NK-92 treated with Interleukin-12 subunit alpha and Interleukin-12 subunit beta, amount 100 ng/mL, for 24 hours (cell line): Measurements from ENCODE around the gene BAIAP2L2.
"Not testable (repeated sequence)": the region's sequence is repeated elsewhere in the genome, so short reads cannot be mapped to it uniquely, and the experiment has no call there.

ENCODE experiments used
- DNase-seq: peaks from one replicate; lab custom pipeline; 2025; lab: John Stamatoyannopoulos, UW

The BAIAP2L2 gene

DNA sequence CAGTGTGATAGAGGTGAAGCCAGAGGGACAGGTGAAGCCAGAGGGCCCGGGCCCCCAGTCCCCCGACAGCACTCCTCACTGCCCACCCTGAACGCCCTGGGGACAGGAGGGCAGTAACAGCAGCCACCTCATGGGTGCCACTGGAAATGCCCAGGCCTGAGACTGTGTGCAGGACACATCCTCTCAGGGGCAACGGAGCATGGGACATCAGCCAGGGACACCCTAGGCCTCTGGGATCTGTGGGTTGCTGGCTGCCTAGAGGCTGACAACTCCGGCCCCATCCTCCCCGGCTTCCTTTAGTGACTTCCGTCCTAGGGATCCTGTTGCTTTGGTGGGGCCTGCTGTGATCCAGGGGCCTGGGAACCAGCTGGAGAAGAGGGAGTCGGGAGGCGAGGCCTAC lies 17.4 kb upstream of the BAIAP2L2 start:
- DNase-seq, result no peak

DNA sequence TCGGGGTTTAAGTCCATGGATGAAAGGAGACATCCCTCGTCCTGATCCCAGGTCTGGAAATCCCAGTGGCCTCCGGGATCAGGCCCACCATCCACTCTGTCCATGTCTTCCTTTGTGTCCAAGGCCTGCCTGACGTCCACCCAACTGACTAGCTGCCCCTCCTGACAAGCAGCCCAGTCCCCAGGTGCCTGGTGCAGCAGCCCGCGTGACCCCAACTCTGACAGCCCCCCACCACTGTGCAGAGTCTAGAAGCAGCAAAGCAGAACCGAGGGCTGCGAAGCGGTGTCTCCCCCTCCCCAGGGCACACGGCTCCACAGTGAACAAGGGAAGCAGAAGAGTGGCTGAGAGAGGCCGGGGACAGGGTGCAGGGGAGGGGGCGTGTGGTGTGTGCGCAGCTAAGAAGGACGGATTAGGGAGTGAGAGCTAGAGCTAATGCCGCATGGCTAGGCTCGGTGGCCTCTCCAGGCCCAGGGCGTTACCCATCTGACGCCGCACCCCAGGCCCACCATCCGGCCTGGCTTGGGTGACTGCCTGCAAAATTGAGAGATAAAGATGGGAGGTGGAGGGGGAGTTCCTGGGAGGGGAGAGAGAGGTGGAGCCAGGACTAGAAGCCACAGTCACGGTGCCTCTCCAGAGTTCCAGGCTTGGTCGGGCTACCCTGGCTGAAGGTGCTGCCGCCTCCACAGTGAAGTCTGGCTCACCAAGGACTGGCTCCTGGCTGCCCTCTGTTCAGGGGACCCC lies 16.6 kb upstream of the BAIAP2L2 start:
- no peak for DNase-seq

DNA sequence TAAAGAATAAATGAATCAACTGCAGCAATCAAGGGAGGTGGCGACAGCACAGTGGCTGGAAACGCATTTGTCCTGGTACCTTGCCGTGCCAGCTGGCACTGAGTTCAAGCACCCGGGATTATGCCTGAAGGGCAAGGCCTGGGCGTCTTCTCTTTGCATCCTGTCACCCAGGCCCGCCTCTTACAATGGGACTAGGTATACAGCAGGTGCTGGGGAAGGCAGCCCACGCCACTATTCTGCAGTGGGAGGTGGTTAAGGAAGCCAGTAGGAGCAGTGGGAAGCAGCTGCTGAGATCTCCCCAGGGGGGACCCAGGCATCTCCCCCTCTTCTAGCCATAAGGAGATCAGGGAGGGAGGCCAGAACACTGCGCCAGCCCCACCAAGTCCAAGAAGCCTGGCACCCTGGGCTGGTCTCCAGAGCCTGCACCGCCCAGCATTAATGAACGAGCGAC lies 15.3 kb upstream of the BAIAP2L2 start:
- DNase-seq, result no peak

DNA sequence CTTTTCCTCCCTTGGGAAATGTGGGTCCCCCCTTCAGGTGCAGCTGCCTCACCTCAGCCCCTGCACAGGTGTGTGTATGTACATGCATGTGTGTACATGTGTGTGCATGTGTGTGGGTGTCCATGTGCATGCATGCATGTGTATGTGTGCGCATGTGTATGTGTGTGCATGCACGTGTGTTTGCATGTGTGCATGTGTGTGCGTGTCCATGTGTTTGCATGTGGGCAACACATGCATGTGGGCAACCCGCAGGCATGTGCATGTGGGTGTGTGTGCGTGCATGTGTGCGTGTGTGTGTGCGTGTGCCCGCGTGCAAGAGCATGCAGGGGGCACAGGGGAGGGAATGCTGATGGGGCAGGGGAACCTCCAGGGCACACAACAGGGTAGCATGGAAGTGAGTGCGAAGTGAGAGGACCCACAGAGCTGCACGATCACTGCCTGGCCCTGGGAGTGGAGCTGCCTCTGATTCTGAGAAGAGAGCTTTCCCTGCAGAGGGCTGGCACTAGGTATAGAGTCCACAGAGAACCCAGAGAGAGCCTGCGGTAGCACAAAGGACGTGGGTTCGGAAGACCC lies 14.6 kb upstream of the BAIAP2L2 start:
- DNase-seq, result no peak

DNA sequence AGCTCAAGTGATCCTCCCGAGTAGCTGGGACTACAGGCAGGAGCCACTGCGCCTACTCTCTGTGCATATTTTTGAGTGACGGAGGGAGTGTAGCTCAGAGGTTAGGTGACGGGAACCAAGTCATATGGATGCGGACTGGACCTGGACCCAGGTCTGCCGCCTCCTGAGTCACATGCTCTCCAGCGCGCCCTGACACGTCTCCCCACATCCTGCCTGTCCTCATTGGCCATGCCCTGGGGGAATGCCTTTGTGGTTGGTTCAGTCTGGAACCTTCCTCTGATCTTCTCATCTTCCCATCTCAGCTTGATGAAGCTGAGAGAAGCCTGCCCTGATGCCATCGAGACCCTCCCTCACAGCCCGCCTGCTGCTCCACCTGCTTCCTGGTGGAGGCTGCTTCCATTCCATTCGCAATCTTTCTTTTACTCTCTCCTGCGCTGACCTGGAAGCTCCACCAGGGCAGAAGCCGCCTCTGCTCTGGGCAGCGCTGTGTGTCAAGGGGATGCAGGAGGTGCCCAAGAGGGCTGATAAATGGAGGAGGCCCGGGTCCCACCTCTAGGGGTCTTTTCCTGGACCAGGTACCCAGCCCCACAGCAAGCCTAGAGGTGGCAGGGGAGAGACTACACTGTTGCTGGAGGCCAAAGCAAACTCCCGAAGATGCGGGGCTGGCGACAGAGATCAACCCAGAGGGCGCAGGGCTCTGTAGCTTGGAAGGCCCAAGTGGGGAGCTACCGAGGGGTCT lies 13.9 kb upstream of the BAIAP2L2 start:
- DNase-seq, result no peak

DNA sequence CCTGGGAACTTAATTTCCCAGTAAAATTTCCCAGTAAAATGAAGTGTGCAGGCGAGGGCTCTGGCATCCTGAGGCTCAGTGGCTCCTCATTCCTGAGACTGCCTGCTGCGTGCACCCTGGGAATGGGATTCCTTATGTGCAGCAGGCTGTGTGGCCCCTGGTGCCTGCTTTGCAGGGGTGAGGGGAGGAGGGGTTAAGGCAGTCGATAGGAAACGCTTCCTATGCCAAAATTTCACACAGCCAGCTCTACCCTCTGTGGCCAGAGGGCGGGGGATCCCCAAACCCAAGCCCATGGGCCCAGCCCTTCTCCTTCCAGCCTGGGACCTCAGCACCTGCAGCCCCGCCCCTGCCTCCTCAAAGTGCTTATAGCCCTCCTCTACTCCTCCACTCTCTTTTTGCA lies 12.1 kb upstream of the BAIAP2L2 start:
- no peak for DNase-seq

DNA sequence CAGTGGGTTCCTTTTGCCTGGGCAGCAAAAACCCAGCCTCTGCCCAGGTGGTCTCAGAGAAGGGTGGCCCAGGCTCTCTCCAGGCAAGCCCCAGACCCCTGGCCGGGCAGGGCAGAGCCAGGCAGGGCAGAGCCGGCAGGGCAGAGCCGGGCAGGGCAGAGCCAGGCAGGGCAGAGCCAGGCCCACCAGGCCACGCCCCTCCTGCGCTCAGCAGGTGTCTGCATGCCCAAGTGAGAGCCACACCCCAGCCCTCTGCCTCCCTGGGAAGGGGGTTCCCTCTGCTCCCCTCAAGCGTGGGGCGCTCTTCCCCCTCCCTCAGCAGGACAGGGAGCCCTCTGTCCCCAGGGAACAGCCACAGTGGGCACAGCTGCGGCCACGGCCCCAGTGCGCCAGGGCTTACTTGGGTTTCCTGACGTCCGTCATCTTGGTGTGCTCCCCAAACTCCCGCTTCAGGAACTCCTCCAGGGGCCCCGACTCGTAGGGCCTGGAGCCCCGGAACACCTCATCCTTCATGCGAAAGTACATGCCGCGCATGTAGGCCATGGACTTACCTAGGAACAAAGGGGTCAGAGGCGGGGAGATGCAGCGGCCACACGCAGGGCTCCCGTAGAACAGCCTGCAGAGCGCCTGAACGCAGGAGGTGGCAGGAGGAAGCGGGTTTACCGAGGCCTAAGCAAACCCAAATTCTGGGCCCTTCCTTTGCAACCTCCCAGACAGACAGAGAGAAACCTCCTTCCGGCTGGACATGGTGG lies 10.1 kb upstream of the BAIAP2L2 start:
- no peak for DNase-seq

DNA sequence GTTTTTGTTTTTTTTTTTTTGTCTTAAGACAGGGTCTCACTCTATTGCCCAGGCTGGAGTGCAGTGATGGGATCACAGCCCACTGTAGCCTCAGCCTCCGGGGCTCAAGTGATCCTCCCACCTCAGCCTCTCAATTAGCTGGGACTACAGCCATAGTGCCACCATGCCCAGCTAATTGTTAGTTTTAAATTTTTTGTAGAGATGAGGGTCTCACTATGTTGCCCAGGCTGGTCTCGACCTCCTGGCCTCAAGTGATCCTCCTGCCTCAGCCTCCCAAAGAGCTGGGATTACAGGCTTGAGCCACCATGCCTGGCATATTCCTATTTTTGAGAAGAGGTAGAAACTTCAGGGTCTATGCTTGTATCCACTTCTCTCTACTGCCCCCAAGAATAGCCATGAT lies 8.3 kb upstream of the BAIAP2L2 start:
- DNase-seq, result not testable (repeated sequence)

DNA sequence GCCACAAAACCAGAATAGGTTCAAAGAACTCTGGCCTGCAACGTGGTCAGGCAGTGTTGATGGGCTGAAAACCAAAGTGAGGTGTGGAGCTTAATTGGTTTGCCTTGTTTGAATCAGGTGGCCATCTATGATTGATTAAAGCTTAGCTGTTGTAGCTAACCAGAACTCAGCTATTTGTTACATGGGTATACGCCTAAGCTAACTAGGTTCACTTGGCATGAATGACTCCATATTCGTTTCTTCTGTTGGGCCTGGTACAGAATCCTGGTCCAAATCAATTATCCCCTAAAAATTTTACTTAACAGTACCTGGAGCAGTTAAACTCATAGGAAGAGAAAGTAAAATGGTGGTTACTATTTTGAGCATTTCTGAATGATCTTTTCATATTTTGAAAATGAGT lies 7.7 kb upstream of the BAIAP2L2 start:
- DNase-seq, result no peak

DNA sequence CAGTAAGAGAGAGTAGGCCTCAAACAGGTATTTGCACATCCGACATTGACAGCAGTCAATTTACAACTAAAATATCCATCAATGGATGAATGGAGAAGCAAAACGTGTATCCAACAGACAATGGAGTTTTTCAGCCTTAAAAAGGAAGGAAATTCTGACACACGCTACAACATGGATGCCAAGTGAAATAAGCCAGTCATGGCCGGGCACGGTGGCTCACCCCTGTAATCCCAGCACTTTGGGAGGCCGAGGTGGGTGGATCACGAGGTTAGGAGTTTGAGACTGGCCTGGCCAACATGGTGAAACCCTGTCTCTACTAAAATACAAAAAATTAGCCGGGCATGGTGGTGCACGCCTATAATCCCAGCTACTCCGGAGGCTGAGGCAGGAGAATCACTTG lies 7.1 kb upstream of the BAIAP2L2 start:
- not testable (repeated sequence) for DNase-seq

DNA sequence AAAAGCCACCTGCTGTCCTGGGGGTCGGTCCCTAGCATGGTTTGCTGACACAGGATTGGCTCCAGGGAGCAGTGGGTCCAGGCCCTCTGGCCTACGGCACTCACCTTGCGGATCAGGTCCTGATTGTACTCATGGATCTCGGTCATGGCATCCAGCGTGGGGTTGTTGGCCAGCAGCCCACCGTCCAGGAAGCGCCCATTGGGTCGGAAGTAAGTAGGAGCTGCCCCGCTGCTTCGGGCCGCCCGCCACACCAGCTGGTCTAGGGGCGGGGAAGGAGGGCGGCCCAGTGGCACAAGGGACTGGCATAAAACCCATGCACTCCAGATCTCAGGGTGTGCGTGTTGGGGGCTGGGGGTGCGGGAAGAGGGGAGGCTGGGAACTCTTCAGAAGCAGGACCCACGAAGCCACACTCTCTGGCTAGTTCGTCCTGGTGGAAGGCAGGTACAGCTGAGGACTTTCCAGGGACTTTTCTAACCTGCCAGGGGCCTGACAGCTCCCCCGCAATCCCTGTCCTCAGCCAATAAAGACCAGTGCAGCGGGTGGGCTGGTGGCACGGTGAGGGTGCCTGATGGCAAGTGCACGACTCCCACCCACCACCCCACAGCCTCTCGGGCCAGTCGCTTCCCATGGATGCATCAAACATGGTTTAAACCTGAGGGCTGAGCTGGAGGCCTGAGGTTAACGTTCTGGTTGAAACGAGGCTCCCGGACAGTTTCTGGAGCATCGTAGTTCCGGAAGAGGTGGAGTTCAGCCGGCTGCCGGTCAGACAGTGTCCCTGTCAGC lies 5.1 kb upstream of the BAIAP2L2 start:
- DNase-seq, result no peak

DNA sequence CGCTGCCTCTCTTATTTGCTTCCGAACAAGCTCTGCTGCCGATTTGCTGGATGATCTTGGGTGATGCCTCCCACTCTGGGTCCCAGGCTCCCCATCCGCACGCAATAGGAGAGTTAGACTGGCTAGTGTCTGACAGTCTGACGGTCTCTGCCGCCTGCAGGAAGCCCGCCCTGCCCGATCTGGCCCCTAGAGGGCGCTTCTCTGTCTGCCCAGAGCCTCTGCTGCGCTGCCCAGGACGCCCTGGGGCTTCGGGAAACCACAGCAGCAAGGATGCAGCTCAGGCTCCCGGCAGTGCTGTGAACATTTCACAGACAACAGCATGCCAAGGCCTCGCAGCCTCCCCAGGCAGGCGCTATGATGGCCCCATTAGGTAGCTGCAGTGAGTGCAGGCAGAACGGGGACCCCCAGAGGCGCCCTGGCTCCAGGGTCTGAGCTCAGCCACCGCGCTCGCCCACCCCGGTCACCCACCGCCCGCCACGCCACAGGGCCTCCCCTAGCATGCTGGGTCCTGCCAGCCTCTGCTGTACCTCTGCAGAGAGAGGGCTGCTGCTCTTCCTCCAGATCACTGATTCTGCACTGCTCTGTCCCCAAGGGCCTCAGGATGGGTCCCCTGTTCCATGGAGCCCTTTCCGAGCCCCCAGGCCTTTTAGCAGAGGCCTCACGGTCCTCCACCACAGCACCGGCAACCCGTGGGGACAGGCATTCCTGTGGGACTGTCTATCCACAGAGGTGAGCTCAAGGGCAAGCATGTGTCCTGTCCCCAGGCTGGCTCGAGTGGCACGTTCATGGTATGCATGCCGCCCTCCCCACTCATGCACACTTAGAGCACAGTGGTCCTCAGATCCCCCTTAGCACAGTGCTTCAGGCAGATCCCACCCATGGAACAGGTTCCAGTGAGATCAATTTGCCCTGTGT lies 4.3 kb upstream of the BAIAP2L2 start:
- no peak for DNase-seq

DNA sequence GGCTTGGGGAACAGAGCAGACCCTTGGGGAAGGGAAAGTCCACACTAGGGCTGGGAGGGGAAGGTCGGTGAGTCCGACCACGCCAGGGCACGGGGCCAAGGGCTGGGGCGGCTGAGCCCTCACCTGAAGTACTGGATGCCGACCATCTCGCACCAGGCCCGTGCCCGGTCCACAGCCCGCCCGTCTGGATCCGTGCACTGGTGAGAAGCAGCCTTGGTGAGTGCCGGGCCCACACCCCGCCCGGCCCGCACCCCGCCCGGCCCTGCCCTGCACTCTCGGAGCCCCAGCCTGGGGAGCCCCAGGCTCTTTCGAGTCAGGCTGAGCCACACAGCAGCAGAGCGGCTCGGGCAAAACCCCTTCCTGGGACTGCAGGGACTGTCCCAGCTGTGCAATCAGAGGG lies 1.9 kb upstream of the BAIAP2L2 start:
- DNase-seq, result no peak

DNA sequence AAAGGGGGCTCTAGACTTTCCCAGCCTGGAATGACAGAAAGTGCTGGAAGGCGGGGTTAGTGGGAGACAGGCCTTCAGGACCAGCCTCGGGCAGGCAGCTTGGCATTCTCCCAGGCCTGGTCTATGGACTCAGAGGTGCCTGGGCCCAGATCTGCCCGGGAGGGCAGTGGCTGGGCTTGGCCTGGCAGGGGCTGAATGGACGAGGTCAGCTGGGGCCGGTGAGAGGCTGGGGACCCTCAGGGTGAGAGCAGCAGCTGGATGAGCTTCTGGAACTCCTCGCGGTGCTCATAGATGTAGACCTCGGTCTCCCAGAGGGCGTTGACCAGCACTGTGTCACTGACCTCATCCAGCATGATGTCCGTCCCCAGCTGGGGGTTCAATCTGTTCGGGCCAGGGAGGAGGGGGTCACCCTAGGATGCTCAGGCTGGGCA lies 1.5 kb upstream of the BAIAP2L2 start:
- DNase-seq, result no peak

DNA sequence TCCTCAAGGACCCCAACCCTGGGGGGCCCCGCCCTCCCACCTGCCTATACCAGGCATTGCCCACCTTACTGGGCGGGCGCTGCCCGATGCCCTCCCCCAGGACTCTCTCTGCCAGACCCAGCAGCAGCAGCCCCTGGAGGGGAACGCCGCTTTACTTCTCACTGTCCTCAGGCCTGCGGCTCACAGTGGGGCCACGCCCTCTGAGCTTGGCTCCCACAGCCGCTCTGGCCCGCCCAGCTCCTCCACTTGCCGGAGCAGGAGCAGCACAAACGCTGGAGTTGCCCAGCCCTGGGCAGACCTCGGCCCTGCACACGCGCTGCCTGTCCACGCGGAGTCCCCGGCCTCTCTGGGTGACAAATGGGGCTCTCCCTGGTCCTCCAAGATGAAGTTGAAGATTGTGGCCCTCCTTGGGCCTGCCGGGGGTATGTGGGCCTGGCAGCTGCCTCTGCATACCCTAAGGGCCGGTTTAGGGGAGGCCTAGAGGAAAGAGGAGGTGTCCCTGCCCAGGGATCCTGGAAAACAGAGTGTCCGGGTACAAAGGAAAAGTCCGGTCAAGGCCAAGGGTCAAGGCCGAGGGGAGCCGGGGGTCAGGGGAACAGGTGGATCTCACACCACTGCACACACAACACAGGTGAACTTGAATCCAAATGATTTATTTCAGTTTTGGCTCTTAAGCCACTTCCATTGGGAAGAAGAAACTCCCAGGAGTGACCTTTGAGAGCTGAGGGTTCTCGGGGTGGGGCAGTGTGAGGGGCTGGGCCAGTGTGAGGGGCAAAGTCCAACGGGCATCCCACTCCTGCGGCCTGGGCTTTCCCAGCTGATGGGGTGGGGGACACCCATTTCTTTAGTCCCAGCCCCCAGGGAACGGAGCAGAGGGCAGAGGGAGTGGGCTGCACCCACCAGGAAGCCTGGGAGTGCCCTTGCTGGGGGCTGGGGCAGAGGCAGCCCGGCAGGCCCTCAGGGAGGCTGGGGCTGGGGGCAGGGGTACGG lies 674 bp upstream of the BAIAP2L2 start:
- no peak for DNase-seq

DNA sequence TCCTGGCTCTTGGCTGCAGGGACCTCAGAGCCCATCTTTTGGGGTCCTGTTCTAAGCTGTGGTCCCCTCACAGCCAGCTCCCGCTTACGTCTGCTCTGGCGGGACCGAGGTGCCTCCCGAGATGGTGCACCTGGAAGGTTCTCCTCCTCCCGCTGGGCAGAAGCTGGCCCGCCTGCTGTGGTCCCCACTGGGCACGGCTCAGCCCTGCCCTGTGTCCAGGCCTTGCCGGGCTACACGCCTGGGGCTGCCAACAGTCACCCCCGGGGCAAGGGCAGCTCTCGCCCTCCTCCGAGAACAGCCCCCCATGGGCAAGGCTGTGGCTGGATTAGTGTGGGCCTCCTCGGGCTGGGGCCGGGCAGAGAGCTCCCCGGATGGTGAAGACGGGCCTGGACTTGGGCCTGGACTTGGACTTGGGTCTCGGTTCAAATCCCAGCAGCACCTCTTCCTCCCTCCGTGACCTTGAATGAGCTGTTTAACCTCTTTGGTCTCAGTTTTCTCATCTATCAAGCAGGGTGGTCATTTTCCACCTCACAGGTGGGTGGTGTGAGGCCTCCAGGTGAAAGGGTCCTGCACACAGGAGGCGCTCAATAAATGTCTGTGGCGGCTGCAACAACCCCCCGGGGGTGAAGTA lies 998 bp downstream of the BAIAP2L2 start:
- DNase-seq, result no peak

DNA sequence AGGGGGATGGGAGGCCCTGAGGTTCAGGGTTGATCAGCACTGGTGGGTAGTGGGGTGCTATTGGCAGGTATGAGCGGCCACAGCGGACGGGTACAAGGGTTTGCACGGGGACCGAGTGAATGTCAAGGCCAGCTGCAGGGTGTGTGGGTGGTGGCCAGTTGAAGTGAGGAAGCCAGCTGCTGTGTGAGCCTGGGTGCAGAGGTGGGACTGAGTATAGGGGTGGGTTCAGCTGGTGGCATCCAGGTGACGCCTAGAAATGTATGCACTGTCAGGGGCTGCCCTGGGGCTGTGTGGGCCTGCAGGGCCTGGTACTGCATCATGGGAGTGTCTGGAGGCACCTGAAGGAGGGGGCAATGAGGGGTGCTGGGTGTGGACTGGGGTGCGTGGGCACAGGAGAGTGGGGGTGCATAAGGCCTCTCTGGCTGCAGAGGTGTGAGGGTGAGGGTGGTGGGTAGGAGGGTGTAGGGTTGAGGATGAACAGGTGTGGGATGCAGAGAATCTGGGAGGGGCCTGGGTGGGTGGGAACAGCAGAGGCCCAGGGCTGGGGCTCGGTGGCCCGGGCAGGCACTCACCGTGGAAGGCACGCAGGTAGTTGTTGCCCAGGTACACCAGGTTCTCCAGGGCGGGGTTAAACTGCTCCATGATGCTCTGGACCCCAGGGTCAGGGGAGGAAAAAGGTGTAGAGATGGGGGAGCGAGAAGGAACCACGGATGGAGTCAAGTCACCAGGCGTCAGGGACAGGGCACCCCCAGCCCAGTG lies 1.7 kb downstream of the BAIAP2L2 start:
- DNase-seq, result no peak
